ACHN (cell line): ENCODE data around the gene LMLN.
"Not testable (repeated sequence)": the region's sequence is repeated elsewhere in the genome, so short reads cannot be mapped to it uniquely, and the experiment has no call there.

Source experiments
- DNase-seq: peaks from one replicate; pipeline ENCODE4 v3.0.0-alpha.2; 2015
- in situ Hi-C: cut with HindIII; loops from 2 replicates; pipeline ENCODE4 v1.10.0; 2017; ENCODE audit warnings: low sequenced_read_pairs, low pct_ligation_motif_present, low pct_unique_long_range_greater_than_20kb

The LMLN gene

DNA sequence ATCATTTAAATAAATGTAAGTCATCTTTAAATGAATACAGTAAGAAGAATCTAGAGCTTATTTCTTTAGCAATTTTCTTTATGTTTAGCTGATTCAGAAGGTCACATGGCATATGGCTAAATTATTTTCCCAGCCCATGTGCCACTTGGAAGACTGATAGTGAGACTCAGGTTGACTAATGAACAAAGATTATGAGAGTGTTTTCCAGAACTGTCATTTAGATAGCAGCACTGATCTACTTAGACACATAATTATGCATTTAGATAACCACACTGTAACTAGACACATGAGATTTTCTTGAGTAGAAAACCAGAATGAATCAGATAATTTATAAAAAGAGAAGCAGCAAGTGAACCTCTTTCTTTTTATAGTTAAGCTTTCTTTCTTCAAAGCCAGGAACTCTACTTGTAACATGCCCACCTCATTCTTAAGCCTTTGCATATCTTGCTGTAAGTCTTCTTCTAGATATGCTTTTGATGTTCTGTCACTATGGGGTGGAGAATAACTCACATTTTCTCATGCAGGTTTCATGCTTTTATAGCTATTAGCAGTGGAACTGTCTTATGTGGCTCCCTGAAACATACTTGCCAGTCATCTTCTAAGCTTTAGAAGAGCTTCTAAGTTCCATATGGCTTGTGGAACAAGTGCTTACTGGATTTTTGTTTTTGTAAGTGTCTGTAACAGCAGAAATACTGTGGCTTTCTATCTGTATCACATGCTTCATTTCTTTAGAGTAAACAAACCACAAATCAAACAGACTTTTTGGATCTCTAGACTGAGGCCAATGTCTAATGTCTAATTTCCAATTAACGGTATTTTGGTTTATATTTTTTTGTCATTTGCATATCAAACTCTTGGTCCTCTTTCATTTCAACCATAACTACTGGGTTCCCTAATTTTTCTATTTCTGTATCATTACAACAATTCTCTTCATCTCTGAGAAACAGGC is 101.4 kb downstream of the LMLN start:
- in situ Hi-C loops, result no loop called here
- DNase-seq, result no peak

DNA sequence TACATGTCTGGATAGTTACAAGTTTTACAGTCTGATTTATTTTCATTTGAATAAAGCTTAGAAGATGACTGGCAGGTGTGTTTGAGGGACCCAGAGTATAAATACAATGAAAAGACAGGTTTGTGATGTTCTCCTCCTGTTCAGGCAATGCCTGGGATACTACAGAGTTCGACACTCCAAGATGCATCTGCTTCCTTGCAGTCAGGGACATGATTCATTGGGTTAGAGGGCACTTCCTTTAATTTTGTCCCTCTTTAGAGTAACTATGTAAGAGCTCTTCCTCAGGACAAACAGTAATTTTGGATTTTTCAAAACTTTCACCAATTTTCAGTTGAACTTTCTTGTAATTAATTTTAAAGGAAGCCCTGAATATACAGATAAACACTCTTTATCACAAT is 102.0 kb downstream of the LMLN start:
- in situ Hi-C loops, result no loop called here

DNA sequence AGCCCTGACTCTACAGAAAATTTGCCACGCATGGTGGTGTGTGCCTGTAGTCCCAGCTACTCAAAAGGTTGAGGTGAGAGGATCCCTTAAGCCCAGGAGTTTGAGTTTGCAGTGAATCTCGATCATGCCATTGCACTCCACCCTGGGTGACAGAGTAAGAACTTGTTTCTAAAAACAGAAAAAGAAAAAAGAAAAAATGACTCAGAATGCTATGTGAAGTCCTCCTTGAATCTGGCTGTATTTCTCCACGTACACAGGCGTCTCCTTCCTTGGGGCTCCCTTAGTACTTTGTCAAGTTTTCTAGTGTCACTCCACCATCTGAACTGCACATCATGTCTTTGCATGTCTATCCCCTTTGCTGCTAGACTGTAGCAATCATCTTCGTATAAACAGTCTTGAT is 104.4 kb downstream of the LMLN start:
- in situ Hi-C loops, result no loop called here
- no peak for DNase-seq

More for the DNA sequence above, 102.0 kb downstream of the LMLN start:
- no peak for DNase-seq

DNA sequence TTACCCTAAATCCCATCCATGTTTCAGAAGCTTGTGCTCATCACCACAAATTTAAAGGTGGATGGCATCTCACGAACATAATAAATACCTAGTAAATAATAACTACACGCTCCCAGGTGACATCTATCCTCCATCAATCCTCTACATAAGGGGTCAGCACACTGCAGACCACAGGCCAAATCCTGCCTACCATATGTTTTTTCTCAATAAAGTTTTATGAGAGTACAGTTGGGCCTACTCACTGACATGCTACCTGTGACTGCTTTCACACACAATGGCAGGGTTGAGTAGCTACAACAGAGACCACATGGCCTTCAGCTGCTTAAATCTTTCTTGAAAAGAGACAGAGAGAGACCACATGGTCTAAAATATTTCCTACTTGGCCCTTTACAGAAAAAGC is 105.9 kb downstream of the LMLN start:
- DNase-seq, result no peak
- in situ Hi-C loops, result no loop called here

DNA sequence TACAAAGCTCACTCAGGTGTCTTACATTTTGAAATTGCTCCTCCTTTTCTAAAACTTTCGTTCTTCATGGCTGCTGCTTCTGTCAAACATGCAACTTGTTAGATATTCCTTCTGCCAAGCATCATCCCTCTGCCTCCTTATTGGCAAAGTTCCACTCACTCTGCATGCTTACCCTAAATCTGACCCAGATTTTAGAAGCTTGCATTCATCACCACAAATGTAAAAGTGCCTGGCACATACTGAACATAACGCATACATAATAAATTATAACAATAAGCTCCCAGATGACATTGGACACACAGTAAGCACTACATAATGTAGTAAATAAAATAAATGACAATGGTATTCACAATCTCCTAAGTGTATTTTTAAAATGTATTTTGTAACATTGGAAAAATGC is 107.4 kb downstream of the LMLN start:
- in situ Hi-C loops, result no loop called here

DNA sequence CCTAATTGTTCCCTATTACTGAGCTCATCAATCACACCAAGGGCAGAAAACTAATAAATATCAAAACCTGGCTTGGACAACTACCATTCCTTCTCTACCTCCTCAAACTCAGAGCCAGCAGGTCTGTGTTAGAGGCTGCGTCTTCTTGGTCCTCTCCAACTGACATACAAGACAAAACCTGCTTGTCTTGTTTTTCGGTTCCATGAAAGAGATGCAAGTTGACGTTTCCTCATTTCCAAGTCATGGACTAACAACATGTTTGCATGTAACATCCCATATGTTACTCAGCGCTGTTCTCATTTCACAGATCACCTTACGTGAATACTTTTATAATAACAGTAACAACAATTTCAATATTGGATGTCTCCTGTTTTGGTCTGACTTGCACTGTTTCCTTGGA is 110.9 kb downstream of the LMLN start:
- no peak for DNase-seq
- in situ Hi-C loops, result no loop called here

More for the DNA sequence above, 107.4 kb downstream of the LMLN start:
- DNase-seq, result no peak

DNA sequence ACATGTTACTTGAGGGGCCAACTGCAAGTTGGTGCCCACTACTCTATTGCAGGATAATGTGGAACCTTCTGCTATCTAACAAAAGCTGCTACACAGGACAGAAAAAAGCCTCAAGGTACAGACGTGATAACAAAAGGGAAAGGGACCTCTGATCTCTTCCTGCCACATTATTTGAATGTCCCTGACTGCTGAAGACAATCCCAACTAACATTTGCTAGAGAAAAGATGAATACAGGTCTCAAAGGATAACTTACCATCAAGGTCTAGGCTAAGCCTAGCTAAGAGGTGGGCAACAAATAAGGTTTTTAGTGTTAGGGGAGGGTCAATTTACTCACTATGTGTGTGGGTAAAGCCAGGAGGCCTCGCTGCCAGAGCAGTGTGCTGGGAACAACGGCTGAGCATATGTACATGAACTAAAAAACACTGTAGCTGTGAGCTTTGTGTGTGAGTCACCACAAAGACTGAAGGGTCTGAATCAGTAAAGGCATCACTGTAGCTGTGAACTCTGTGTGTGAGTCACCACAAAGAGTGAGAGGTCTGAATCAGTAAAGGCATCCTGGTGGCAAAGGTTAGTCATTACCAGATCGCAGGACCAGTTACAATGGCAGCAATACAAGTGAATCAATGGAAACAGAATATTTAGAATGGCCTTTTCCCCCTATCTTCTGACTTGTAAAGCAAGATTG is 111.7 kb downstream of the LMLN start:
- in situ Hi-C loops, result no loop called here
- peak; percentile 93 for DNase-seq

DNA sequence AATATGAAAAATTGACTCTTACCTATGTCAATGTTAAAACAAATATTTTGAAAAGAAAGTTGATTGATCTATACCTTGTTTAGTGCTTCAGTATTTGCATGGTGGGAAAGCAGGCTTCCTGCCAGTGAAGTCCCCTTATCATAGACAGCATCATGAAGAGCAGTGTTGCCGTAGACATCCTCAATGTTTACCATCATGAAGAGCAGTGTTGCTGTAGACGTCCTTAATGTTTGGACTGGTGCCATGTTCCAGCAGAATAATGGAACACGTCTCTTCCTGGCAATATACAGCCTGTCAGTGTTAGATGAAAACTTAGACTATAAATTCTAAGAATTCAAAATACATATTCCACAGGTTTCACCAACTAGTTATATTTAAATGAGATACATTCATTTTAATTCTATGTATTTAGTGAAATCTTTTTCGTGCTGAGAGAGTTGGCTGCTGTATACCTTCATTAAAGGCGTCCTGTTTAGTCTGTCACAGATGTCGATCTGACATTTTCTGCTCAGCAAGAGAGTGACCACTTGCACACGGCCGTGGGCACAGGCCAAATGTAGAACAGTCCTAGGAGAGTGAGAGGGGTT is 116.8 kb downstream of the LMLN start:
- DNase-seq, result no peak
- in situ Hi-C loops, result no loop called here

DNA sequence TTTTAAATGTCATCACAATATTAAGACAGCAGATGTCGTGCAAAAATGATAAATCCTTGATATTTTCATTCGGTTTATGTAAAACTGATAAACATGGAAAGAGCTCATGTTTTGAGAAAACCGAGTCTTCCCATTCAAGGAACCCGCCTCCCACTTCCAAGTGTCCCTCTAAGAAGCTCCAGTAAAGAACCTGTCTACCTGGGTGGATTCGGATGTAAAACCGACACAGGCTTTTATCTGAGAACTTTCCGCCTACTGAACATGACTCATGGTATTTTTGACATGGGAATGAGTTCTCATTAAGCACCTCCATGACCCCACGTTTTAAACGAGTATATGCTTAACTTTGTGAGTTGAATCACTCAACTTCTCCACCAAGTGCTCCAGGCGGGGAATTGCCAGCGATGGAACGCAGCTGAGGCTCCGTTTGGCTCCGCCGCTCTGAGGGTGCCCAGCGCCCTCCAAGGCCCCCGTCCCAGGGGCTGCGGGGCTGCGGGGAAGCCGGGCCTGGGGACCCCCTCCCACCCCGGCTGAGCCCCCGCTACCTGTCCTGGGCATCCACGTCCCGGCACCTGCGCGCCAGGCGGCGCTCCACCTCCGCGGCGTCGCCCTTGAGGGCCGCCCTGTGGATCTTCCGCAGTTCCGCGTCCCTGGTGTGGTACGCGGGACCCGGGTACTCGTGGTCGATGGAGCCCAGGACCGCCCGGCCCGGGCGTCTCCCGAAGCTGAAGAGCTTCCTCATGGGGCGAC is 119.9 kb downstream of the LMLN start:
- in situ Hi-C loops, result no loop called here
- DNase-seq, result peak; percentile 38

DNA sequence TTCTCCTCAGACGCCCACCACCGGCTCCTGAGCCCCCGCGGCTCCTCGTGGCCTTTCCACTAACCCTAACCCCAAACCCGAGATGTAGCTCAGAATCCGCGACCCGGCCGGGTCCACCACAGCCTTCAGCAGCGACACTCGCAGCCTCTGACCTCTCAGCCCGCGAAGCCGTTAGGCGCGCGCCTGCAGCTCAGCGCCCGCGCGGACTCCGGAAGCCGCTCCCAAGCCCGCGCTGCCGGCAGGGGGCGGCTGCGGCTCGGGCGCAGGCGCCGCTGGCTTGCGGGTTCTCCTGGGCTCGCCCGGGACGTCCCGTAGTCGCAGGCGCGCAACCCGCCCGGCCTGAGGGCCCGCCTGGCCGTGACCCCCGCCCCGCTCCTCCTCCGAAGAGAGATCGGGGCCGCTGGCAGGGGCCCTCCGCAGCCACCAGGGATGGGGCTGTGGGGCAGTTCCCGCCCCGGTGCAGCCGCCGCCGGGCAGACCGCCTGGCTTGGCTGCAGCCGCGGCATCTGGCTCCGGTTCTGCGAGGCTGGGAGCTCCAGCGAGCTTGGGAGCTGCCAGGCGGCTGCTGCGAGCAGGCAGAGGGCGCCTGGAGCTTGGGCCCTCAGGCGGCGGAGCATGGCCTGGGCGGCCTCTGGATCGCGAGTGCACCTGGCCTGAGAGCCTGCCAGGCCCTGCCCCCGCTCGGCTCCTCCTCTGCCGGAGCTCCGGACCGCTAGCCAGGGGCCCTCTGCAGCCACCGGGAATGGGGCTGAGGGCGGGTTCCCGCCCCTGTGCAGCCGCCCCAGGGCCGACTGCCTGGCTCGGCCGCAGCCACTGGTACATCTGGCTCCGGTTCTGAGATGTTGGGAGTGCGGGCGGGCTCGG is 120.7 kb downstream of the LMLN start:
- peak; percentile 80 for DNase-seq
- in situ Hi-C loops, result no loop called here

DNA sequence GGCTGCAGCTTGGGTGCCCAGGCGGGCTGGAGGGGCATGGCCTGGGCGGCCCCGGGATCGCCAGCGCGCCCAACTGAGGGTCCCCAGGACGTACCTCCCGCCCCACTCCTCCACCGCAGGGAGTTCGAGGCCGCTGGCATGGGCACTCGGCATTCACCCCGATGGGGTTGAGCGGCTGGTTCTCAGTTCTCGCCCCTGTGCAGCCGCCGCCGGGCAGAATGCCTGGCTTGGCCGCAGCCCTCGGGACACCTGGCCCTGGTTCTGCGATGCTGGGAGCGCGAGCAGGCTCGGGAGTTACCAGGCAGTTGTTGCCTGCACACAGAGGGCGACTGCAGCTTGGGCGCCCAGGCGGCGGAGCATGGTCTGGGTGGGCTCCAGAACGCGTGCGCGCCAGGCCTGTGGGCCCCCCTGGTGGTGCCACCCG is 121.4 kb downstream of the LMLN start:
- in situ Hi-C loops, result no loop called here
- no peak for DNase-seq

DNA sequence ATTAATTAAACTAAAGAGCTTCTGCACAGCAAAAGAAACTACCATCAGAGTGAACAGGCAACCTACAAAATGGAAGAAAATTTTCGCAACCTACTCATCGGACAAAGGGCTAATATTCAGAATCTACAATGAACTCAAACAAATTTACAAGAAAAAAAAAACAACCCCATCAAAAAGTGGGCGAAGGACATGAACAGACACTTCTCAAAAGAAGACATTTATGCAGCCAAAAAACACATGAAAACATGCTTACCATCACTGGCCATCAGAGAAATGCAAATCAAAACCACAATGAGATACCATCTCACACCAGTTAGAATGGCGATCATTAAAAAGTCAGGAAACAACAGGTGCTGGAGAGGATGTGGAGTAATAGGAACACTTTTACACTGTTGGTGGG is 122.2 kb downstream of the LMLN start:
- DNase-seq, in situ Hi-C loops: not testable (repeated sequence)

DNA sequence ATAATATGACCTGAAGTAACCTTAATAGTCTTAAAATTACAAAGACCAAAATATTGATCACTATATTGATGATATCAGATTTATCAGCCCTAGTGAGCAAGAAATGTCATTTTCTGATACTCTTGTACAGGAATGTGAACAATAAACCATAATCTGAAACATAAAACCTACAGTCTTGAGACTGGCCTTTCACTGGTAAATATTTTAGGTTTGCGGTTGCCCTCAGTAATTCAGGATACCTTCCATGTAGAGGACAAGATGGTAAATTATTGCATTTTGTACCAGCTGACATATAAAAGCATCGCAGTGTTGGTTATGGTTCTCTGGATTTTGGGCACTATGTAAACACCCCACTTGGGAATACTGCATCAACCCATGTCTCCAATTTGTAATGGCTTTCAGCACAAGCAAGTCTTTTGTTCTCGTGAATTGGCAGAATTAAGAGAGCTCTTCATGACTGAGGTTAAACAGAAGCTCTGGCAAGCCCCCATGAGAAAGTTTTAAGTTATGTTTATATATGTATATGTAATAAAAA is 128.5 kb downstream of the LMLN start:
- DNase-seq, result no peak
- in situ Hi-C loops, result no loop called here

DNA sequence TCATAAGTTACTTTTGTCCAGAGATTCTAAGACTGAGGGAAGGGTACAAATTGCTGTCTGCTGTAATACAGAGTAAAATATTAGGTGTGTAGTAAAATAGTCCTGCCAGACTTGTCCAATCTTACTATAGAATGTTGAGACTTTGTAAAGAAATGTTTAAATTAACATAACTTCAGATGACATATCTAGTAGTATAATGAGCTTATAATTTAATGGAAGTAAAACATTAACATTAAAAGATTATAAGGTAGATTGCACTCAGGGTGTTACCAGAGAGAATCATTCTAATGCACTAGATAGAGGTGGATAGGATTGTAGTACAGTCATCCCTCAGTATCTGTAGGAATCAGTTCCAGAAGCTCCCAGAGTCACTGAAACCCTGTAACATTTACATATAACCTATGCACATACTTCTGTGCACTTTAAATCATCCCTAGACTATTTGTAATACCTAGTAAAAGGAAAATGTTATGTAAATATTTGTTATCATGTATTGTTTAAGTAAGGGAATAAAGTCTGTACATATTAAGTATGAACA is 130.8 kb downstream of the LMLN start:
- DNase-seq, result no peak
- in situ Hi-C loops, result no loop called here

DNA sequence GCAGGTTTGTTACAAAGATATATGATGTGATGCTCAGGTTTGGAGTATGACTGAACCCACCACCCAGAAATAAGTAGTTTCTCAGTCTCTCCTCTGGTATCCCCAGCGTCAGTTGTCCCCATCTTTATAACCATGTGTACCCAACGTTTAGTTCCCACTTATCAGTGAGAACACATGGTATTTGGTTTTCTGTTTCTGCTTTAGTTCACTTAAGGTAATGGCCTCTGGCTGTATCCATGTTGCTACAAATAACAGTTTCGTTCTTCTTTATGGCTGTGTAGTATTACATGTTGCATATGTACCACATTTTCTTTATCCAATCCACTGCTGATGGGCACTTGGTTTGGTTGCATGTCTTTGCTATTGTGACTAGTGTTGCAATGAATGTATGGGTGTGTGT is 132.3 kb downstream of the LMLN start:
- no peak for DNase-seq
- in situ Hi-C loops, result no loop called here

DNA sequence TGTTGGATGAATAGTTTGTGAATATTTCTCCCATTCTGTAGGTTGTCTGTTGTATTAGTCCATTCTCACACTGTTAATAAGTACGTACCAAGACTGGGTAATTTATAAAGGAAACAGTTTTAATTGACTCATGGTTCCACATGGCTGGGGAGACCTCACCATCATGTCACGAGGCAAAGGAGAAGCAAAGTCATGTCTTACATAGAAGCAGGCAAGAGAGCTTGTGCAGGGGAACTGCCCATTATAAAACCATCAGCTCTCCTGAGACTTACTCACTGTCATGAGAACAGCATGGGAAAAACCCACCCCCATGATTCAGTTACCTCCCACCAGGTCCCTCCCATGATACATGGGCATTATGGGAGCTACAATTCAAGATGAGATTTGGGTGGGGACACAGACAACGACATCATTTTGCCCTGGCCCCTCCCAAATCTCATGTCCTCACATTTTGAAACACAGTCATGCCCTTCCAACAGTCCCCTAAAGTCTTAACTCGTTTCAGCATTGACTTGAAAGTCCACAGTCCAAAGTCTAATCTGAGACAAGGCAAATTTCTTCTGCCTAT is 133.2 kb downstream of the LMLN start:
- in situ Hi-C loops, result no loop called here
- DNase-seq, result no peak
